ENCODE results near the gene KIF4A. TPM values are rescaled to one million over a fixed set of nuclear protein-coding genes. Genes with fewer than 3 reads are reported as not detected.

KIF4A gene
- total and polyA plus RNA-seq, 9 of the 15 experiments (the other 6 are each of a cell fraction or from before 2014, with no cell fraction given), result 13.0 to 42.7 (median 35.9) TPM

GRCh38 chrX:70289793-70290770 is at the start of gene KIF4A, which contains the start of gene PDZD11 (continued):
- TF ChIP-seq CHD7 (IDR thresholded peaks at IDR 0.05; ENCODE audit: low read depth, low read length) (no peak), ZNF512 (tag; IDR thresholded peaks at IDR 0.05) (no peak), SIRT6 (IDR thresholded peaks at IDR 0.05; ENCODE audit: low read depth, low read length) (no peak), CBFA2T3 (IDR thresholded peaks at IDR 0.05) (no peak), HMGN3 (IDR thresholded peaks at IDR 0.05; ENCODE audit: borderline replicate concordance, extremely low read depth, insufficient read length, low read depth, low read length) (peak; percentile 28), ARID2 (IDR thresholded peaks at IDR 0.05) (no peak), NFXL1 (CRISPR knock-in tag; IDR thresholded peaks at IDR 0.05) (no peak)

Data from K562 (cell line).